ENCODE measurements around the gene DROSHA. TPM values are rescaled to one million over a fixed set of nuclear protein-coding genes. Genes with fewer than 3 reads are reported as not detected.

Gene DROSHA
- total and polyA plus RNA-seq, 9 donors = 42.5 to 50.2 (median 45.4) TPM

DNA sequence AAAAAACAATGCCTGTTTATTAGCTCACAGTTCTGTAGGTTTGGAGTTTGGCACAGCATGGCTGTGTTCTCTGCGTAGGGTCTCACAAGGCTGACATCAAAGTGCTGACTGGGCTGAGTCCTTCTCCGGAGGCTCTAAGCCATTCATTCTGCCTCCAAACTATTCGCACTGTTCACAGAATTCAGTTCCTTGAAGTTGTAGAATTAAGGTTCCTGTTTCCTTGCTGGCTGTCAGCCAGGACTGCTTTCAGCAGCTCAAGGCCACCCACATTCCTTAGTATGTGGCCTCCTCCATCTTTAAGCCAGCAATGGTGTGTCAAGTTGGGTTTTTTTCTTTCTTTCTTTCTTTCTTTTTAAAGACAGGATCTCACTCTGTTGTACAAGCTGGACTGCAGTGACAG is 176.6 kb downstream of the DROSHA start:
- no peak for DNase-seq
- Histone ChIP-seq H3K4me1 (ENCODE audit: control insufficient read depth, insufficient read depth, low read length) (no peaks in the 10 kb centered on the region), H3K4me3 (ENCODE audit: low read length) (no peak overlapping the region), H3K27me3 (ENCODE audit: control insufficient read depth, insufficient read depth, low read length) (no peaks in the 10 kb centered on the region), H3K27ac (ENCODE audit: low read length) (no peak overlapping the region), H3K36me3 (ENCODE audit: control insufficient read depth, insufficient read depth, low read length) (no peaks in the 10 kb centered on the region), H3K9me3 (replicated peaks; ENCODE audit: control insufficient read depth, low read depth, low read length) (no peaks in the 10 kb centered on the region)
- WGBS (ENCODE audit: insufficient coverage) = 60% methylated on average over 1 of the region's 3 CpGs

Other genes starting within 250 kb of the DROSHA start
- 15.4 TPM for gene C5orf22, start 208 bp upstream of the DROSHA start, total RNA-seq
- 10 to 100 TPM; 13.6 to 19.9 (median 16.6) TPM for gene C5orf22, start 208 bp upstream of the DROSHA start, polyA plus RNA-seq (ENCODE audit: insufficient read depth in 1 of 8, insufficient read length in 8 of 8, low replicate concordance in 1 of 8)
- 4.6 TPM for gene PDZD2, start 107.0 kb upstream of the DROSHA start, total RNA-seq
- 10 to 100 TPM in 1 of 8 donors, 1 to 10 TPM in 7; 5.2 to 12.6 (median 8.1) TPM for gene PDZD2, start 107.0 kb upstream of the DROSHA start, polyA plus RNA-seq (ENCODE audit: insufficient read depth in 1 of 8, insufficient read length in 8 of 8, low replicate concordance in 1 of 8)

All from muscle of leg (tissue), 11 donors.